ENCODE data around the gene OPCML.

DNA sequence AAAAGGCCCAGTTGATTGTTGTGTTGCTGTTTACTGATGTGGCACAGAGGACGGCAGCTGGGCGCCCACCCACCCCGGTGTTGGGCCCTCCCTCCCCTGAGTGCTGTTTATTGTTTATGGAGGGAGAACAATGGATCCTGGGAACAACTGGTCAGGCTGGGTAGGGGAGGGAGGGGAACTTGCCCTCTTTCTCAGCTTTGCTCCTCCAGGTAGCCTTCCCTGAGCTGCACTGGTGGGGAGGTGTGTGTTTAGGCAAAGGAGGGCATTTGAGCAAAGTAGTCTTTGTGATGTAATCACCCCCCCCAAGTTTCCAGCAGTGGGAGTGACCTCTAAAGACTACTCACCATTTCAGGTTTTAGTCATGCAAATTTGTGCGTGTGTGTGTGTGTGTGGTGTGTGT, 1126.6 kb downstream of the OPCML start:
- TF ChIP-seq, protein P1, sequence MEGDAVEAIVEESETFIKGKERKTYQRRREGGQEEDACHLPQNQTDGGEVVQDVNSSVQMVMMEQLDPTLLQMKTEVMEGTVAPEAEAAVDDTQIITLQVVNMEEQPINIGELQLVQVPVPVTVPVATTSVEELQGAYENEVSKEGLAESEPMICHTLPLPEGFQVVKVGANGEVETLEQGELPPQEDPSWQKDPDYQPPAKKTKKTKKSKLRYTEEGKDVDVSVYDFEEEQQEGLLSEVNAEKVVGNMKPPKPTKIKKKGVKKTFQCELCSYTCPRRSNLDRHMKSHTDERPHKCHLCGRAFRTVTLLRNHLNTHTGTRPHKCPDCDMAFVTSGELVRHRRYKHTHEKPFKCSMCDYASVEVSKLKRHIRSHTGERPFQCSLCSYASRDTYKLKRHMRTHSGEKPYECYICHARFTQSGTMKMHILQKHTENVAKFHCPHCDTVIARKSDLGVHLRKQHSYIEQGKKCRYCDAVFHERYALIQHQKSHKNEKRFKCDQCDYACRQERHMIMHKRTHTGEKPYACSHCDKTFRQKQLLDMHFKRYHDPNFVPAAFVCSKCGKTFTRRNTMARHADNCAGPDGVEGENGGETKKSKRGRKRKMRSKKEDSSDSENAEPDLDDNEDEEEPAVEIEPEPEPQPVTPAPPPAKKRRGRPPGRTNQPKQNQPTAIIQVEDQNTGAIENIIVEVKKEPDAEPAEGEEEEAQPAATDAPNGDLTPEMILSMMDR (conservative IDR thresholded peaks at IDR 0.05; ENCODE audit: low read depth in 2 of 2) = no peak
- TF ChIP-seq EZH2 (IDR thresholded peaks at IDR 0.05; ENCODE audit: low read depth, unreplicated experiment) (no peak), EZH2phosphoT487 (IDR thresholded peaks at IDR 0.05; ENCODE audit: unreplicated experiment) (no peak), POLR2AphosphoS5 (IDR thresholded peaks at IDR 0.05; ENCODE audit: low read depth) (no peak), JUNB (IDR thresholded peaks at IDR 0.05; ENCODE audit: unreplicated experiment) (no peak)
- TF ChIP-seq, protein P2, sequence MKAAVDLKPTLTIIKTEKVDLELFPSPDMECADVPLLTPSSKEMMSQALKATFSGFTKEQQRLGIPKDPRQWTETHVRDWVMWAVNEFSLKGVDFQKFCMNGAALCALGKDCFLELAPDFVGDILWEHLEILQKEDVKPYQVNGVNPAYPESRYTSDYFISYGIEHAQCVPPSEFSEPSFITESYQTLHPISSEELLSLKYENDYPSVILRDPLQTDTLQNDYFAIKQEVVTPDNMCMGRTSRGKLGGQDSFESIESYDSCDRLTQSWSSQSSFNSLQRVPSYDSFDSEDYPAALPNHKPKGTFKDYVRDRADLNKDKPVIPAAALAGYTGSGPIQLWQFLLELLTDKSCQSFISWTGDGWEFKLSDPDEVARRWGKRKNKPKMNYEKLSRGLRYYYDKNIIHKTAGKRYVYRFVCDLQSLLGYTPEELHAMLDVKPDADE (IDR thresholded peaks at IDR 0.05) = no peak

Data from GM23338 (cell line).